Panc1 (cell line): ENCODE results near the gene CYP21A2. TPM values are rescaled to one million over a fixed set of nuclear protein-coding genes. Genes with fewer than 3 reads are reported as not detected.

Source experiments
- ATAC-seq: fragments of 200-7000 bp; cut with Tn5 transposase; 2 replicates; pipeline ENCODE4 v1.9.1; 2020; ENCODE audit warnings: mild to moderate bottlenecking, moderate library complexity
- BruUV-seq: library from RNA; stranded (reverse); fragments of 400-500 nt; replicated peaks from 2 replicates; lab custom pipeline; 2021; lab: Mats Ljungman, UMichigan
- CTCF ChIA-PET: fragments of 300-600 bp; sonication (Branson Sonifier 250); formaldehyde crosslinking; loops from one replicate; lab custom pipeline; 2022; ENCODE audit warnings: antibody characterized with exemption; lab: Charles Lee
- POLR2A ChIA-PET: fragments of 300-600 bp; sonication (Branson Sonifier 250); formaldehyde crosslinking; loops from one replicate; lab custom pipeline; 2022; ENCODE audit warnings: antibody characterized with exemption; lab: Charles Lee
- DNase-seq: peaks from one replicate; pipeline ENCODE4 v3.0.0-alpha.2; 2010; ENCODE audit warnings: low read depth, low spot score
- H3K27ac ChIP-seq: 2 replicates; pipeline ENCODE4 v1.5.1; 2011; ENCODE audit warnings: mild to moderate bottlenecking, low read length, inconsistent platforms
- H3K27me3 ChIP-seq: fragments of 200-500 bp; sonication (Bioruptor generic); 2 replicates; pipeline ENCODE4 v1.6.0; 2014; ENCODE audit warnings: low read length, inconsistent platforms; ENCODE audit not compliant: control insufficient read depth, insufficient read depth
- H3K36me3 ChIP-seq: fragments of 200-500 bp; sonication (Bioruptor generic); 2 replicates; pipeline ENCODE4 v1.5.1; 2014; ENCODE audit warnings: inconsistent platforms, mild to moderate bottlenecking, low read length, moderate library complexity; ENCODE audit not compliant: control insufficient read depth, insufficient read depth
- H3K4me1 ChIP-seq: 2 replicates; pipeline ENCODE4 v1.5.1; 2011; ENCODE audit warnings: inconsistent platforms, mild to moderate bottlenecking, low read length, moderate library complexity; ENCODE audit not compliant: control insufficient read depth, insufficient read depth
- H3K4me3 ChIP-seq, 2 experiments: 2 replicates each; pipeline ENCODE4 v1.5.1; 2011 to 2012; ENCODE audit warnings: low read depth in 2 of 2, low read length in 2 of 2, mild to moderate bottlenecking in 2 of 2, inconsistent platforms in 1 of 2, moderate library complexity in 1 of 2
- H3K9me3 ChIP-seq: fragments of 200-500 bp; sonication (Bioruptor generic); 2 replicates; pipeline ENCODE4 v1.5.1; 2014; ENCODE audit warnings: low read depth, mild to moderate bottlenecking, inconsistent platforms, low read length, moderate library complexity; ENCODE audit not compliant: control insufficient read depth, insufficient read depth
- POLR2AphosphoS5 ChIP-seq: IDR thresholded peaks from 2 replicates; pipeline ENCODE4 v1.6.1; 2012; ENCODE audit warnings: mild to moderate bottlenecking, low read depth, low read length, moderate library complexity
- SIN3A ChIP-seq: IDR thresholded peaks from 2 replicates; pipeline ENCODE4 v1.6.1; 2012; ENCODE audit warnings: low read depth, mild to moderate bottlenecking, low read length, moderate library complexity, borderline replicate concordance; ENCODE audit not compliant: insufficient read depth
- TCF7L2 ChIP-seq: IDR thresholded peaks from 2 replicates; pipeline ENCODE4 v1.6.1; 2011; ENCODE audit warnings: mild to moderate bottlenecking, low read depth, low read length, inconsistent platforms
- in situ Hi-C: cut with HindIII; loops from 2 replicates; pipeline ENCODE4 v1.10.0; 2016; ENCODE audit warnings: low sequenced_read_pairs, low pct_unique_long_range_greater_than_20kb
- intact Hi-C: fragments of 100-400 bp; cut with micrococcal nuclease; formaldehyde crosslinking; loops from one replicate; pipeline ENCODE4 v1.10.0; 2022; ENCODE audit not compliant: unreplicated experiment
- total RNA-seq: library from RNA; stranded (reverse); gene quantifications from one replicate; pipeline ENCODE4 v1.2.1, GENCODE V29; 2021; ENCODE audit not compliant: unreplicated experiment
- TF ChIP-seq, protein P1 (sequence below): fragments of 450-650 bp; IDR thresholded peaks from 2 replicates; pipeline ENCODE4 v1.5.1; 2017; ENCODE audit warnings: mild to moderate bottlenecking
- TF ChIP-seq, protein P2 (sequence below), 2 experiments: IDR thresholded peaks; 2 replicates each; pipeline ENCODE4 v1.6.1; 2011 to 2012; ENCODE audit warnings: low read depth in 2 of 2, control low read depth in 1 of 2, low read length in 1 of 2, mild to moderate bottlenecking in 1 of 2, moderate library complexity in 1 of 2; ENCODE audit not compliant: insufficient read depth in 1 of 2

The CYP21A2 gene
- total RNA-seq, 1 experiment from 2014 or later: 1.1 TPM

GRCh38 chr6:32058511-32058963 is 20.3 kb downstream of the CYP21A2 start:
- intact Hi-C loops: no loop called here
- BruUV-seq: no TSS peak
- no peaks in the 10 kb centered on the region for H3K4me1 ChIP-seq
- ChIA-PET POLR2A (no interaction called here), CTCF (no interaction called here)
- H3K36me3 ChIP-seq: no peaks in the 10 kb centered on the region
- ATAC-seq (no peak), DNase-seq (no peak)
- TF ChIP-seq, protein P1, sequence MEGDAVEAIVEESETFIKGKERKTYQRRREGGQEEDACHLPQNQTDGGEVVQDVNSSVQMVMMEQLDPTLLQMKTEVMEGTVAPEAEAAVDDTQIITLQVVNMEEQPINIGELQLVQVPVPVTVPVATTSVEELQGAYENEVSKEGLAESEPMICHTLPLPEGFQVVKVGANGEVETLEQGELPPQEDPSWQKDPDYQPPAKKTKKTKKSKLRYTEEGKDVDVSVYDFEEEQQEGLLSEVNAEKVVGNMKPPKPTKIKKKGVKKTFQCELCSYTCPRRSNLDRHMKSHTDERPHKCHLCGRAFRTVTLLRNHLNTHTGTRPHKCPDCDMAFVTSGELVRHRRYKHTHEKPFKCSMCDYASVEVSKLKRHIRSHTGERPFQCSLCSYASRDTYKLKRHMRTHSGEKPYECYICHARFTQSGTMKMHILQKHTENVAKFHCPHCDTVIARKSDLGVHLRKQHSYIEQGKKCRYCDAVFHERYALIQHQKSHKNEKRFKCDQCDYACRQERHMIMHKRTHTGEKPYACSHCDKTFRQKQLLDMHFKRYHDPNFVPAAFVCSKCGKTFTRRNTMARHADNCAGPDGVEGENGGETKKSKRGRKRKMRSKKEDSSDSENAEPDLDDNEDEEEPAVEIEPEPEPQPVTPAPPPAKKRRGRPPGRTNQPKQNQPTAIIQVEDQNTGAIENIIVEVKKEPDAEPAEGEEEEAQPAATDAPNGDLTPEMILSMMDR: no peak
- TF ChIP-seq TCF7L2: no peak
- TF ChIP-seq POLR2AphosphoS5: no peak
- TF ChIP-seq SIN3A: no peak
- TF ChIP-seq, protein P2, sequence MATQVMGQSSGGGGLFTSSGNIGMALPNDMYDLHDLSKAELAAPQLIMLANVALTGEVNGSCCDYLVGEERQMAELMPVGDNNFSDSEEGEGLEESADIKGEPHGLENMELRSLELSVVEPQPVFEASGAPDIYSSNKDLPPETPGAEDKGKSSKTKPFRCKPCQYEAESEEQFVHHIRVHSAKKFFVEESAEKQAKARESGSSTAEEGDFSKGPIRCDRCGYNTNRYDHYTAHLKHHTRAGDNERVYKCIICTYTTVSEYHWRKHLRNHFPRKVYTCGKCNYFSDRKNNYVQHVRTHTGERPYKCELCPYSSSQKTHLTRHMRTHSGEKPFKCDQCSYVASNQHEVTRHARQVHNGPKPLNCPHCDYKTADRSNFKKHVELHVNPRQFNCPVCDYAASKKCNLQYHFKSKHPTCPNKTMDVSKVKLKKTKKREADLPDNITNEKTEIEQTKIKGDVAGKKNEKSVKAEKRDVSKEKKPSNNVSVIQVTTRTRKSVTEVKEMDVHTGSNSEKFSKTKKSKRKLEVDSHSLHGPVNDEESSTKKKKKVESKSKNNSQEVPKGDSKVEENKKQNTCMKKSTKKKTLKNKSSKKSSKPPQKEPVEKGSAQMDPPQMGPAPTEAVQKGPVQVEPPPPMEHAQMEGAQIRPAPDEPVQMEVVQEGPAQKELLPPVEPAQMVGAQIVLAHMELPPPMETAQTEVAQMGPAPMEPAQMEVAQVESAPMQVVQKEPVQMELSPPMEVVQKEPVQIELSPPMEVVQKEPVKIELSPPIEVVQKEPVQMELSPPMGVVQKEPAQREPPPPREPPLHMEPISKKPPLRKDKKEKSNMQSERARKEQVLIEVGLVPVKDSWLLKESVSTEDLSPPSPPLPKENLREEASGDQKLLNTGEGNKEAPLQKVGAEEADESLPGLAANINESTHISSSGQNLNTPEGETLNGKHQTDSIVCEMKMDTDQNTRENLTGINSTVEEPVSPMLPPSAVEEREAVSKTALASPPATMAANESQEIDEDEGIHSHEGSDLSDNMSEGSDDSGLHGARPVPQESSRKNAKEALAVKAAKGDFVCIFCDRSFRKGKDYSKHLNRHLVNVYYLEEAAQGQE (IDR thresholded peaks at IDR 0.05; ENCODE audit: insufficient read depth in 1 of 2, low read depth in 2 of 2, low read length in 1 of 2): no peak
- no peak overlapping the region for H3K4me3 ChIP-seq
- in situ Hi-C loops: no loop called here
- H3K9me3 ChIP-seq: no peaks in the 10 kb centered on the region
- no peaks in the 10 kb centered on the region for H3K27me3 ChIP-seq
- H3K27ac ChIP-seq: no peak overlapping the region

- intact Hi-C loops (no loop called here), in situ Hi-C loops (no loop called here)
- H3K27me3 ChIP-seq: no peaks in the 10 kb centered on the region
- BruUV-seq: no TSS peak
- ATAC-seq (peak; percentile 73; the same call in 1 of the 2 replicates), DNase-seq (no peak)
- TF ChIP-seq, protein P1: no peak
- TF ChIP-seq POLR2AphosphoS5 (no peak), SIN3A (no peak), TCF7L2 (no peak)
- TF ChIP-seq, protein P2 (IDR thresholded peaks at IDR 0.05; ENCODE audit: insufficient read depth in 1 of 2, low read depth in 2 of 2, low read length in 1 of 2): no peak
- no peak overlapping the region for H3K27ac ChIP-seq
- H3K4me3 ChIP-seq: no peak overlapping the region
- no peaks in the 10 kb centered on the region for H3K9me3 ChIP-seq
- ChIA-PET POLR2A (no interaction called here), CTCF (no interaction called here)
- no peaks in the 10 kb centered on the region for H3K36me3 ChIP-seq
- H3K4me1 ChIP-seq: no peaks in the 10 kb centered on the region
Observed at GRCh38 chr6:32060966-32061655, 22.9 kb downstream of the CYP21A2 start.
